Measurements from ENCODE around the gene DCST1.

- TF ChIP-seq POLR2A (IDR thresholded peaks at IDR 0.05; ENCODE audit: low read length) (no peak), GATA1 (IDR thresholded peaks at IDR 0.05; ENCODE audit: low read depth, low read length) (no peak)
Measured at GRCh38 chr1:155070158-155070621, 36.6 kb downstream of the DCST1 start.

All from erythroblast (primary cell).